Neutrophil (primary cell): ENCODE measurements around the gene TLR2.

Experiments
- H3K27ac ChIP-seq: fragments of 200-600 bp; sonication (generic); 2 replicates; pipeline ENCODE4 v1.5.1; 2016; ENCODE audit warnings: mild to moderate bottlenecking, moderate library complexity
- H3K27me3 ChIP-seq: fragments of 200-600 bp; sonication (generic); 2 replicates; pipeline ENCODE4 v1.6.0; 2016; ENCODE audit warnings: mild to moderate bottlenecking
- H3K36me3 ChIP-seq: fragments of 200-600 bp; sonication (generic); 2 replicates; pipeline ENCODE4 v1.5.1; 2017
- H3K4me1 ChIP-seq, 2 experiments: fragments of 200-600 bp in 1 of 2; sonication (generic) in 1 of 2; 1 replicate in 1 of 2; 2 replicates in 1 of 2; pipeline versions ENCODE4 v1.5.1 to v1.6.1; 2013 to 2016; ENCODE audit warnings: low read depth in 1 of 2, low read length in 1 of 2, mild to moderate bottlenecking in 1 of 2, moderate library complexity in 1 of 2; ENCODE audit not compliant: control insufficient read depth in 1 of 2, insufficient read depth in 1 of 2
- H3K4me3 ChIP-seq, 2 experiments: fragments of 200-600 bp in 1 of 2; sonication (generic) in 1 of 2; 1 replicate in 1 of 2; 2 replicates in 1 of 2; pipeline ENCODE4 v1.5.1; 2013 to 2016; ENCODE audit warnings: low read depth in 1 of 2, low read length in 1 of 2, mild to moderate bottlenecking in 1 of 2, moderate library complexity in 1 of 2
- H3K9me3 ChIP-seq: fragments of 200-600 bp; sonication (generic); 2 replicates; pipeline ENCODE4 v1.5.1; 2016
- CTCF ChIP-seq: fragments of 200-600 bp; sonication (generic); IDR thresholded peaks from 2 replicates; pipeline ENCODE4 v1.5.1; 2016; ENCODE audit warnings: antibody characterized with exemption

The TLR2 gene

GRCh38 chr4:153748378-153748777 lies 64.3 kb downstream of the TLR2 start:
- no peaks in the 10 kb centered on the region for H3K36me3 ChIP-seq
- no peaks in the 10 kb centered on the region for H3K9me3 ChIP-seq
- no peak for TF ChIP-seq CTCF
- H3K4me3 ChIP-seq = no peak overlapping the region
- no peak overlapping the region for H3K27ac ChIP-seq
- peaks cover 9 to 12% of the 10 kb centered on the region in 2 experiments for H3K4me1 ChIP-seq
- H3K27me3 ChIP-seq = no peaks in the 10 kb centered on the region

GRCh38 chr4:153750197-153750817 lies 66.2 kb downstream of the TLR2 start:
- H3K9me3 ChIP-seq = no peaks in the 10 kb centered on the region
- peaks cover 9 to 12% of the 10 kb centered on the region in 2 experiments for H3K4me1 ChIP-seq
- peak; percentile 78 for TF ChIP-seq CTCF
- no peaks in the 10 kb centered on the region for H3K36me3 ChIP-seq
- H3K27ac ChIP-seq = no peak overlapping the region
- H3K4me3 ChIP-seq = no peak overlapping the region
- no peaks in the 10 kb centered on the region for H3K27me3 ChIP-seq

GRCh38 chr4:153755186-153755585 lies 71.1 kb downstream of the TLR2 start:
- no peak overlapping the region for H3K4me3 ChIP-seq
- no peak for TF ChIP-seq CTCF
- H3K27ac ChIP-seq = no peak overlapping the region
- H3K9me3 ChIP-seq = no peaks in the 10 kb centered on the region
- no peaks in the 10 kb centered on the region for H3K36me3 ChIP-seq
- H3K27me3 ChIP-seq = peaks cover 42% of the 10 kb centered on the region
- H3K4me1 ChIP-seq = peaks cover 0 to 7% of the 10 kb centered on the region in 2 experiments
